ENCODE data around the gene PAPPA2. TPM values are rescaled to one million over a fixed set of nuclear protein-coding genes. Genes with fewer than 3 reads are reported as not detected.

The PAPPA2 gene
- total RNA-seq, 1 donor from 2014 or later = 0.50 TPM

GRCh38 chr1:176670853-176671252 is 207.9 kb downstream of the PAPPA2 start:
- DNase-seq = no peak

GRCh38 chr1:176682830-176683535 is 220.0 kb downstream of the PAPPA2 start:
- H3K27ac ChIP-seq = no peak overlapping the region
- intact Hi-C loops (cut with DNase I) = no loop called here
- H3K9me3 ChIP-seq = no peaks in the 10 kb centered on the region
- no peak overlapping the region for H3K4me3 ChIP-seq
- H3K36me3 ChIP-seq = no peaks in the 10 kb centered on the region
- no peak for DNase-seq
- H3K27me3 ChIP-seq (ENCODE audit: low read depth) = no peaks in the 10 kb centered on the region
- H3K4me1 ChIP-seq = no peaks in the 10 kb centered on the region
- no peak for ATAC-seq
- TF ChIP-seq CTCF (IDR thresholded peaks at IDR 0.05) = no peak

More at GRCh38 chr1:176670853-176671252, 207.9 kb downstream of the PAPPA2 start:
- no peaks in the 10 kb centered on the region for H3K4me1 ChIP-seq
- no peak for TF ChIP-seq CTCF (IDR thresholded peaks at IDR 0.05)
- no peak overlapping the region for H3K4me3 ChIP-seq
- no peaks in the 10 kb centered on the region for H3K27me3 ChIP-seq (ENCODE audit: low read depth)
- H3K36me3 ChIP-seq = no peaks in the 10 kb centered on the region
- H3K9me3 ChIP-seq = no peaks in the 10 kb centered on the region
- no peak overlapping the region for H3K27ac ChIP-seq
- peak in 1 of 2 donors; percentile 45 for ATAC-seq
- intact Hi-C loops (cut with DNase I) = no loop called here

DNA sequence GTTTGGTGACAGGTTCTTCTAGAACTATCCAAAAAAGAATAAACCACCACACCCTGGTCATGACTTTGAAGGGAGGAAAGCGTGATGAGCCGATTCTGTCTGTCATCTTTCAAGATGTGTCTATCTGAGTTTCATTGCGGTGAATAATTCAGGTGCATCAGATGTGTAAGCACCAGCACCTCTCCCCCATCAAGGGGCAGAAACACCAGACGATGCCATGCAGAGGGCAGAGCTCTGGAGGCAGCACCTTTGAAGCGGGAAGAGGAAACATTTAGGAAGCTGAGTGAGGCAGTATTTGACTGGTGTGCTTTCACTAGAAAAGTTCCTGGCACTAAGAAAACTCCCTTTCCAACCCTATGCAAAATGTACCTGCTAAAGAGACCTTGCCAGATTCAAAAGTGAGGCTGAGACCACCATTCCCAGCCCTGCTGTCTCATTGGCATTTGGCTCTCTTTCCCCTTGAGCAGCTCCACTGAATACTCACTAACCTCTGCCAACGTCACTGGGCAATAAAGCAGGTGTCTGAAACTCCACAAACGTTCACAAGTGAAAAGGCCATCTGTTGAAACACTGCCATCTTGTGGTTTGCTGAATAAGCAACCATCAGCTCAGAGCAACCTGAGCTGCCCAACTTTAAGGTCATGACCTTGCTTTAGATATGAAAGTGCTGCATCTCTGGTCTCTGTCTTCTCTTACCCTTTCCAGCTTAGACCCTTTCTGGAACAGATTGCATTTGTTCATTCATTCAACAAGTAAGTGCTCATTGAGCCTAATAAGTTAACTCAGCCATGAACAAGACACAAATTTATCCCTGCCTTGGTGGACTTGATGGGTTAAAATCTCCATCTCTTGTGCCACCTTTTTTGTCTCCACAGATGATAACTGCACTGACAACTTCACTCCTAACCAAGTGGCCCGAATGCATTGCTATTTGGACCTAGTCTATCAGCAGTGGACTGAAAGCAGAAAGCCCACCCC is 228.6 kb downstream of the PAPPA2 start:
- Histone ChIP-seq H3K4me1 (peaks cover 13% of the 10 kb centered on the region), H3K27ac (no peak overlapping the region), H3K27me3 (ENCODE audit: low read depth) (no peaks in the 10 kb centered on the region), H3K4me3 (no peak overlapping the region), H3K9me3 (no peaks in the 10 kb centered on the region), H3K36me3 (no peaks in the 10 kb centered on the region)
- peak; percentile 60 for TF ChIP-seq CTCF (IDR thresholded peaks at IDR 0.05)
- intact Hi-C loops (cut with DNase I) = no loop called here
- DNase-seq (no peak), ATAC-seq (peak; percentile 42 to 57)

DNA sequence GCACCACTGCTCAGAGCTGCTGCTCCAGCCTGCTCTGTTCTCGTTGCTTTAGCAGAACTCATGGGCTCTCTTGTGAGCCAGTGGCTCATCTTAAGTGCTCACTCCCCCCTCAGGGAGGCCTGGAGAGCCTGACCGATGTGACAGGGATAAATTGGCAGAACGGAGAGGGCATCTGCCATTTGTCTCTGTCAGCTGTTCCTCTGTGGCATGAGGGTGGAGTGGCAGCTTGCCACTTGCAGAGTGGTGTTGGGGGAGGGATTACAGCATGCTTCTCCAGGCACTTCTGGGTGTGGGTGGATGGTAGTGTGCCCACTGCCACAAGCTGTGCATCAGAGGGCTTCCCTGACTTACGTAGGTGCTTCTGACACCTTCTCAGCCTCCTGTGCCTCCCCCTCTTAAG is 229.5 kb downstream of the PAPPA2 start:
- DNase-seq (no peak), ATAC-seq (no peak)
- H3K9me3 ChIP-seq = no peaks in the 10 kb centered on the region
- intact Hi-C loops (cut with DNase I) = no loop called here
- H3K27me3 ChIP-seq (ENCODE audit: low read depth) = no peaks in the 10 kb centered on the region
- H3K36me3 ChIP-seq = no peaks in the 10 kb centered on the region
- H3K4me1 ChIP-seq = peaks cover 13% of the 10 kb centered on the region
- no peak for TF ChIP-seq CTCF (IDR thresholded peaks at IDR 0.05)
- no peak overlapping the region for H3K4me3 ChIP-seq
- H3K27ac ChIP-seq = no peak overlapping the region

- Histone ChIP-seq H3K4me1 (peaks cover 13% of the 10 kb centered on the region), H3K36me3 (no peaks in the 10 kb centered on the region), H3K4me3 (no peak overlapping the region), H3K9me3 (no peaks in the 10 kb centered on the region), H3K27me3 (ENCODE audit: low read depth) (no peaks in the 10 kb centered on the region), H3K27ac (no peak overlapping the region)
- TF ChIP-seq CTCF (IDR thresholded peaks at IDR 0.05) = no peak
- DNase-seq (no peak), ATAC-seq (no peak)
- intact Hi-C loops (cut with DNase I) = no loop called here
These were observed 230.2 kb downstream of the PAPPA2 start for GRCh38 chr1:176692988-176693696.

All from lower lobe of right lung (tissue), 2 donors.